ENCODE measurements around the gene TGFA. TPM values are rescaled to one million over a fixed set of nuclear protein-coding genes. Genes with fewer than 3 reads are reported as not detected.
"Not testable (repeated sequence)": the region's sequence is repeated elsewhere in the genome, so short reads cannot be mapped to it uniquely, and the experiment has no call there.

The TGFA gene
- total RNA-seq, 3 donors from 2014 or later (not counting 1 experiment from before 2014, with no cell fraction given), result 5.0 to 13.3 (median 8.6) TPM

DNA sequence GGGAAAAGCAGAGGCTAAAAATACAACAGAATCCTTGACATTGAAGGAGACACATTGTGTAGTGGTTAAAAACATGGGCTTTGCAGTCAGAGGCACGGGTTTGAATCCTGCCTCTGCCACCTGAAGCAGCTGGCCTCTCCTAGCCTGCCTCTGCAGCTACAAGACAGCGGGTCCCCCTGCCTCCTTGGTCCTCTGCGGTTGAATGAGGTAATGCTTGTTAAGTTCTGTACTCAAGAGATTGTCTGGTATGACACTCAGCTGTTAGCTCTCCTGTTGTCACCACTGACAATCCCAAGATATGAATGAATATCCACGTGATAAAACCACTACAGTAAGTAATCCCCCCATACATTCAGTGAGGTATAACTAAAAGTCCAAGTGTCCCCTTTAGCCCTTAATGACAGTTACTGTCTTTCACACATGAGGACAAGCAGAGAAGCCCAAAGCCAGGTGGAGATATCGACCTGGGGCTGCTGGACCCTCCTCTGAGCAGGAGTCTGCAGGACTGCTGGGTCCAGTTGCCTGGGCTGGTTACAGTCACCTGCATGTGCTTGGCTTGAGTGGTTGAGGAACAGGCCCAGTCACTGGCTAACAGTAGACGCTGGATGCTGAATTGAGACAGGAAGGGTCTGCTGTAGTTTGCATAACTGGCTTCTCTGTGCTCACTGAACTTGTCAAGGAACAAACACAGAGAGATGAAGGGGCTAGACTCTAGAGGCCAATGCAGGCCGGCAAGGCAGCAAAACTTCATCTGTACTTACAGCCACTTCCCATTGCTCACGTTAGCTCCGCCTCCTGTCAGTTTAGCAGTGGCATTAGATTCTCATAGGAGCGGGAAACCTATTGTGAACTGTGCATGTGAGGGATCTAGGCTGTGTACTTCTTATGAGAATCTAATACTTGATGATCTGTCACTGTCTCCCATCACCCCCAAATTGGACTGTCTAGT, 85.5 kb downstream of the TGFA start:
- H3K4me1 Mint-ChIP-seq, result peaks cover 44 to 60% of the 10 kb centered on the region in 2 donors
- Histone ChIP-seq H3K4me3 (ENCODE audit: low read length) (no peak overlapping the region), H3K36me3 (ENCODE audit: control insufficient read depth, insufficient read depth, low read length) (no peaks in the 10 kb centered on the region), H3K27me3 (ENCODE audit: control insufficient read depth, insufficient read depth, low read length) (no peaks in the 10 kb centered on the region), H3K4me1 (ENCODE audit: control insufficient read depth, insufficient read depth, low read length) (peaks cover 45% of the 10 kb centered on the region), H3K27ac (ENCODE audit: low read length) (no peak overlapping the region), H3K9me3 (ENCODE audit: control insufficient read depth, insufficient read depth, low read length) (no peaks in the 10 kb centered on the region)
- DNase-seq (no peak), ATAC-seq (no peak)
- intact Hi-C loops (cut with micrococcal nuclease), result no loop called here
- no peaks in the 10 kb centered on the region for H3K36me3 Mint-ChIP-seq
- no peak for TF ChIP-seq CTCF (IDR thresholded peaks at IDR 0.05)
- peak overlapping the region; percentile 40 for H3K4me3 Mint-ChIP-seq
- 66% methylated on average over 10 of the region's 10 CpGs for WGBS (ENCODE audit: insufficient coverage)
- H3K27ac Mint-ChIP-seq, result peak overlapping the region; percentile 16 to 29
- no peaks in the 10 kb centered on the region for H3K27me3 Mint-ChIP-seq (ENCODE audit: low read depth in 2 of 2)
- H3K9me3 Mint-ChIP-seq, result no peaks in the 10 kb centered on the region

- intact Hi-C loops (cut with micrococcal nuclease), result no loop called here
- no peak for TF ChIP-seq CTCF (IDR thresholded peaks at IDR 0.05)
- H3K9me3 Mint-ChIP-seq, result no peaks in the 10 kb centered on the region
- peaks cover 36% of the 10 kb centered on the region for H3K4me1 ChIP-seq (ENCODE audit: control insufficient read depth, insufficient read depth, low read length)
- H3K27me3 Mint-ChIP-seq (ENCODE audit: low read depth in 2 of 2), result no peaks in the 10 kb centered on the region
- DNase-seq (no peak), ATAC-seq (no peak)
- no peaks in the 10 kb centered on the region for H3K36me3 ChIP-seq (ENCODE audit: control insufficient read depth, insufficient read depth, low read length)
- H3K4me3 Mint-ChIP-seq, result no peak overlapping the region
- H3K9me3 ChIP-seq (ENCODE audit: control insufficient read depth, insufficient read depth, low read length), result no peaks in the 10 kb centered on the region
- no peaks in the 10 kb centered on the region for H3K36me3 Mint-ChIP-seq
- H3K4me3 ChIP-seq (ENCODE audit: low read length), result no peak overlapping the region
- WGBS (ENCODE audit: insufficient coverage), result 80% methylated on average over 3 of the region's 3 CpGs
- no peak overlapping the region for H3K27ac Mint-ChIP-seq
- no peak overlapping the region for H3K27ac ChIP-seq (ENCODE audit: low read length)
- no peaks in the 10 kb centered on the region for H3K27me3 ChIP-seq (ENCODE audit: control insufficient read depth, insufficient read depth, low read length)
- H3K4me1 Mint-ChIP-seq, result peaks cover 36 to 52% of the 10 kb centered on the region in 2 donors
These were observed 86.4 kb downstream of the TGFA start for GRCh38 chr2:70467237-70467636.

GRCh38 chr2:70466647-70467046, 87.0 kb downstream of the TGFA start:
- H3K9me3 Mint-ChIP-seq; intact Hi-C loops (cut with micrococcal nuclease); H3K27ac ChIP-seq (ENCODE audit: low read length); H3K36me3 Mint-ChIP-seq; DNase-seq; H3K27me3 Mint-ChIP-seq (ENCODE audit: low read depth in 2 of 2); ATAC-seq; H3K4me3 Mint-ChIP-seq; H3K27me3 ChIP-seq (ENCODE audit: control insufficient read depth, insufficient read depth, low read length); H3K4me3 ChIP-seq (ENCODE audit: low read length); H3K36me3 ChIP-seq (ENCODE audit: control insufficient read depth, insufficient read depth, low read length); H3K27ac Mint-ChIP-seq; H3K9me3 ChIP-seq (ENCODE audit: control insufficient read depth, insufficient read depth, low read length): not testable (repeated sequence)
- WGBS (ENCODE audit: insufficient coverage), result 86% methylated on average over 1 of the region's 4 CpGs
- peaks cover 31% of the 10 kb centered on the region for H3K4me1 ChIP-seq (ENCODE audit: control insufficient read depth, insufficient read depth, low read length)
- peaks cover 30 to 46% of the 10 kb centered on the region in 2 donors for H3K4me1 Mint-ChIP-seq

- WGBS (ENCODE audit: insufficient coverage), result 93% methylated on average over 3 of the region's 4 CpGs
- Histone ChIP-seq H3K9me3 (ENCODE audit: control insufficient read depth, insufficient read depth, low read length) (no peaks in the 10 kb centered on the region), H3K36me3 (ENCODE audit: control insufficient read depth, insufficient read depth, low read length) (no peaks in the 10 kb centered on the region), H3K4me1 (ENCODE audit: control insufficient read depth, insufficient read depth, low read length) (peaks cover 10% of the 10 kb centered on the region), H3K27me3 (ENCODE audit: control insufficient read depth, insufficient read depth, low read length) (no peaks in the 10 kb centered on the region), H3K4me3 (ENCODE audit: low read length) (no peak overlapping the region), H3K27ac (ENCODE audit: low read length) (no peak overlapping the region)
- peaks cover 9 to 19% of the 10 kb centered on the region in 2 donors for H3K4me1 Mint-ChIP-seq
- H3K36me3 Mint-ChIP-seq, result no peaks in the 10 kb centered on the region
- no peak overlapping the region for H3K27ac Mint-ChIP-seq
- no peaks in the 10 kb centered on the region for H3K9me3 Mint-ChIP-seq
- TF ChIP-seq CTCF (IDR thresholded peaks at IDR 0.05), result no peak
- ATAC-seq (no peak), DNase-seq (no peak)
- intact Hi-C loops (cut with micrococcal nuclease), result no loop called here
- no peaks in the 10 kb centered on the region for H3K27me3 Mint-ChIP-seq (ENCODE audit: low read depth in 2 of 2)
- no peak overlapping the region for H3K4me3 Mint-ChIP-seq
These were observed 89.6 kb downstream of the TGFA start for GRCh38 chr2:70463997-70464396.

All from natural killer cell (primary cell).